C4-2B (cell line): ENCODE data around the gene USP34.

Source experiments
- CTCF ChIP-seq: fragments of 450-650 bp; conservative IDR thresholded peaks from 2 replicates; pipeline ENCODE4 v1.5.1; 2017; ENCODE audit warnings: mild to moderate bottlenecking
- ZFX ChIP-seq: fragments of 450-650 bp; IDR thresholded peaks from 2 replicates; pipeline ENCODE4 v1.6.1; 2017

GRCh38 chr2:61380056-61380881, 90.6 kb downstream of the USP34 start:
- TF ChIP-seq CTCF (no peak), ZFX (no peak)
